Activated CD4-positive, alpha-beta T cell treated with anti-CD3 and anti-CD28 coated beads, Interleukin-2, amount 10 ng/mL, durations not matched to agents 24 days and 14 days (primary cell): ENCODE data around the gene UBE4A. TPM values are rescaled to one million over a fixed set of nuclear protein-coding genes. Genes with fewer than 3 reads are reported as not detected.

Experiments
- DNase-seq: peaks from one replicate; pipeline ENCODE4 v3.0.0; 2022
- H3K27ac Mint-ChIP-seq: one replicate; pipeline ENCODE4 v1.8.0; 2022; ENCODE audit warnings: mild to moderate bottlenecking, mixed read lengths
- H3K27me3 Mint-ChIP-seq: one replicate; pipeline ENCODE4 v1.8.0; 2022; ENCODE audit warnings: mixed read lengths
- H3K36me3 Mint-ChIP-seq: one replicate; pipeline ENCODE4 v1.8.0; 2022; ENCODE audit warnings: low read depth, mild to moderate bottlenecking, mixed read lengths
- H3K4me1 Mint-ChIP-seq: one replicate; pipeline ENCODE4 v1.8.0; 2021; ENCODE audit warnings: mixed read lengths
- H3K4me3 Mint-ChIP-seq: one replicate; pipeline ENCODE4 v1.8.0; 2022; ENCODE audit warnings: mild to moderate bottlenecking, moderate library complexity, mixed read lengths
- H3K9me3 Mint-ChIP-seq: one replicate; pipeline ENCODE4 v1.8.0; 2021; ENCODE audit warnings: mixed read lengths
- intact Hi-C: fragments of 100-400 bp; cut with micrococcal nuclease; formaldehyde crosslinking; loops from one replicate; pipeline ENCODE4 v1.15.1; 2023
- total RNA-seq: library from RNA; stranded (reverse); gene quantifications from 2 replicates; pipeline ENCODE4 v1.2.3, GENCODE V29; 2022

UBE4A gene
- total RNA-seq, 1 donor from 2014 or later = 46.3 TPM

DNA sequence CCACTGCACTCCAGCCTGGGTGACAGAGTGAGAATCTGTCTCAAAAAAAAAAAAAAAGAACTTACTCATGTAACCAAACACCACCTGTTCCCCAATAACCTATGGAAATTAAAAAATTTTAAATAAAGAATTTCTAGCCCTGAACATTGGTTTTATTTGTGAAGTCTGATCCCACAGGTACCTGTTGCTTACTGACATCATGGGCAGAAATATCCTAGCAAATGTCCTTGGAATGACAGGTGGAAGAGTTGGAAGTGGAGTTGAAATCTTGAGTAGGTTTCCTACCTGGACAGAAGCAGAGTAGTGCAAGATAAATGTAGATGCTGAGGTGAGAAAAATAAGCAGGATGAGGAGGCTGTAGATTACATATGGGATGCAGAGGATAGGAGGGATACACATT, 34.1 kb upstream of the UBE4A start:
- intact Hi-C loops = no loop called here
- H3K27ac Mint-ChIP-seq = no peak overlapping the region
- H3K4me3 Mint-ChIP-seq = no peak overlapping the region
- no peaks in the 10 kb centered on the region for H3K9me3 Mint-ChIP-seq
- no peak for DNase-seq
- H3K36me3 Mint-ChIP-seq = peaks cover 19% of the 10 kb centered on the region
- no peaks in the 10 kb centered on the region for H3K27me3 Mint-ChIP-seq
- peaks cover 14% of the 10 kb centered on the region for H3K4me1 Mint-ChIP-seq

DNA sequence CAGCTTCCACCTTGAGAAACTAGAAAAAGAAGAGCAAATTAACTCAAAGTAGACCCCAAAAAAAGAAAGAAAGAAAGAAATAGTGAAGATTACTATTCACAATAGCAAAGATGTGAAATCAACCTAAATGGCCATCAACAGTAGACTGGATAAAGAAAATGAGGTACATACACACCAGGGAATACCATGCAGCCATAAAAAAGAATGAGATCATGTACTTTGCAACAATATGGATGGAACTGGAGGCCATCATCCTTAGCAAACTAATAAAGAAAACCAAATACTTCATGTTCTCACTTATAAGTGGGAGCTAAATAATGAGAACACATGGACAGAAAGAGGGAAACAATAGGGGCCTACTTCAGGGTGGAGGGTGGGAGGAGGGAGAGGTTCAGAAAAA, 30.7 kb upstream of the UBE4A start:
- peaks cover 6% of the 10 kb centered on the region for H3K4me1 Mint-ChIP-seq
- no peaks in the 10 kb centered on the region for H3K9me3 Mint-ChIP-seq
- no peak overlapping the region for H3K27ac Mint-ChIP-seq
- no peak for DNase-seq
- H3K27me3 Mint-ChIP-seq = no peaks in the 10 kb centered on the region
- no peak overlapping the region for H3K4me3 Mint-ChIP-seq
- intact Hi-C loops = no loop called here
- H3K36me3 Mint-ChIP-seq = peaks cover 9% of the 10 kb centered on the region

DNA sequence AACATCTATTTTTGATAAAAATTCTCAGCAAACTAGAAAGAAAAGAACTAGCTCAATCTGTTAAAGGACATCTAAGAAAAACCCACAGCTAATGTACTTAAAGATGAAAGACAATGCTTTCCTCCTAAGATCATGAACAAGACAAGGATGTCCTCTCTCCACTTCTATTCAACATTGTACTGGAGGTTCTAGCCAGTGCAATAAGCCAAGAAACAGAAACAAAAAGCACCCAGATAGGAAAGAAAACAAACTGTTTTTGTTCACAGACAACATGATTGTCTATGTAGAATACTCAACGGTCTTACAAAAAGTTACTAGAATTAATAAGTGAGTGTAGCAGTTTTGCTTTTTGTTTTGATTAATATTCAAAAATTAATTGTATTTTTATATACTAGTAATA, 24.7 kb upstream of the UBE4A start:
- intact Hi-C loops = no loop called here
- peaks cover 35% of the 10 kb centered on the region for H3K36me3 Mint-ChIP-seq
- H3K4me3 Mint-ChIP-seq = peak overlapping the region; percentile 62

DNA sequence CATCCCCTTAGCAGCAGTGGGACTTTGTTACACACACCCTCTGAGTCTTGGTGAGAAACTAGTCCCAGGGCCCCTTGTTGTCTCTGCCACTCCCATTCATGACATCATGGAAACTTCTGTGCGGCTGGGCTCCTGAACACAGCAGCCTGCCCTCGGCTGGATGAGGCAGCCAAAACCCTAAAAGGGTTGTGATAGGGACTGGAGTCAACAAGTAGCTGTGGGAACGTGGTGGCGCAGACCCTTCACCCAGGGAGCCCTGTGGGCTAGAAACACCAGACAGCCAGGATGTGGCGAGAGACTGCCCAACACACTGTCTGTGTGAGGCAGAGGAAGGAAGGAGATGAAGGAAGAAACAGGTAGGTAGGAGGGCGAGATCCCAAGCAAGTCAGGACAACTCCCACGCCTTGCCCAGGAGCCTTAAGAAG, 20.8 kb upstream of the UBE4A start:
- H3K4me3 Mint-ChIP-seq = peak overlapping the region; percentile 90
- no peaks in the 10 kb centered on the region for H3K9me3 Mint-ChIP-seq
- peak overlapping the region; percentile 100 for H3K27ac Mint-ChIP-seq
- peaks cover 65% of the 10 kb centered on the region for H3K4me1 Mint-ChIP-seq
- DNase-seq = peak; percentile 97
- peaks cover 56% of the 10 kb centered on the region for H3K36me3 Mint-ChIP-seq
- no peaks in the 10 kb centered on the region for H3K27me3 Mint-ChIP-seq
- intact Hi-C loops = loop anchor here (1.0 kb wide), 1 partner anchor 32 kb away; no protein-coding TSS in a partner anchor

More for the DNA sequence above, 24.7 kb upstream of the UBE4A start:
- no peaks in the 10 kb centered on the region for H3K27me3 Mint-ChIP-seq
- H3K4me1 Mint-ChIP-seq = peaks cover 37% of the 10 kb centered on the region
- DNase-seq = peak; percentile 64
- peak overlapping the region; percentile 78 for H3K27ac Mint-ChIP-seq
- no peaks in the 10 kb centered on the region for H3K9me3 Mint-ChIP-seq

DNA sequence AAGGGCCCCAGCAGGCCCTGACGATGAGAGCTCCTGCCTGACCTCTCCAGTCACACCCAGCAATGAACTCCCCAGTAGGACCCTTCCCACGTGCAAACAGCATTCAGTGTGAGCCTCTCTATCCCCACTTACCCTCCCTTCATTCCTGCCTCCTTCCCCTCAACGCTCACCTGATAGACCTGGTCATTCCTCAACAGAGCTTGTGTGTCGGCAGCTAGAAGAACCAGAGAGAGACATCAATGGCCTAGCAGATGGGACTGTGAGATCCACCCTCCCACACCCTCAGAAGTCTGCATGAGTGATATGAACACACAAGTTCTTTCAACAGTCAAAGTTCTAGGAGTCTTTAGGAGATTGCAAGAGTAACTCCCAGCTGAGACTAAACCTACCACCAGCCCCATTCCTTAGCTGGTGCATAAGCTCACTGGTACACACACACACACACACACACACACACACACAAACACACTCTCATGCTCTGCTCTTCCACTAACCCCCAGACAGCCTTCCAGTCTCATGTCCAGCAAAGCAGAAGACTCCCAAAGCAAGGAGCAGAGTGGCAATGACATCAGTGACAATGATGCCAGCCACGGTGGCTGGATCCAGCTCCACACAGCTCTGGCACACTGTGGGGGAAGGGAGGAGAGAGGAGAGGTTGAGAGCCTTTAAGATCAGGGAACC, 20.0 kb upstream of the UBE4A start:
- H3K27ac Mint-ChIP-seq = peak overlapping the region; percentile 100
- intact Hi-C loops = no loop called here
- H3K4me3 Mint-ChIP-seq = peak overlapping the region; percentile 90
- H3K27me3 Mint-ChIP-seq = no peaks in the 10 kb centered on the region
- H3K9me3 Mint-ChIP-seq = no peaks in the 10 kb centered on the region
- DNase-seq = peak; percentile 78
- peaks cover 68% of the 10 kb centered on the region for H3K4me1 Mint-ChIP-seq
- peaks cover 56% of the 10 kb centered on the region for H3K36me3 Mint-ChIP-seq

DNA sequence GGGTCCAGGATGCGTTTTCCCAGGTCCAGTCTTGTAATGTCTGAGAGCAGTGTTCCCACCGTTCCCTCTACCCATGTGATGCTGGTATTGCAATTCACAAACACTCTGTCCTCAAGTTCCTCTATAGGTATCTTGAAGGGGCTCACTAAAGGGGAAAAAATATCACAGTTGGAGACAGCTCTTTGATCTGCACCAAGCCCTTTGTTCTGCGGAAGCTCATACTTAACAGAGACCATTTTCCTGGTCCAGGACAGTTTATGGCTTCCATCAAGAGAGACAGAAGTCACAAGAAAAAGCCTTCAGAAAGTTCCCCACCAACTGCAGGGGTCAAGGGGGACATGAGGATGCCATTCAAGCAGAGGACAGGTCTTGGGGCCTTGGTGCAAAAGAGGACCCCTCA, 19.0 kb upstream of the UBE4A start:
- Mint-ChIP-seq H3K27me3 (no peaks in the 10 kb centered on the region), H3K4me3 (peak overlapping the region; percentile 90), H3K36me3 (peaks cover 54% of the 10 kb centered on the region), H3K27ac (peak overlapping the region; percentile 100), H3K4me1 (peaks cover 66% of the 10 kb centered on the region), H3K9me3 (no peaks in the 10 kb centered on the region)
- intact Hi-C loops = loop anchor here (2.0 to 10.0 kb wide), 4 partner anchors 94 to 526 kb away; partner anchors contain the start of gene KMT2A
- DNase-seq = peak; percentile 65

DNA sequence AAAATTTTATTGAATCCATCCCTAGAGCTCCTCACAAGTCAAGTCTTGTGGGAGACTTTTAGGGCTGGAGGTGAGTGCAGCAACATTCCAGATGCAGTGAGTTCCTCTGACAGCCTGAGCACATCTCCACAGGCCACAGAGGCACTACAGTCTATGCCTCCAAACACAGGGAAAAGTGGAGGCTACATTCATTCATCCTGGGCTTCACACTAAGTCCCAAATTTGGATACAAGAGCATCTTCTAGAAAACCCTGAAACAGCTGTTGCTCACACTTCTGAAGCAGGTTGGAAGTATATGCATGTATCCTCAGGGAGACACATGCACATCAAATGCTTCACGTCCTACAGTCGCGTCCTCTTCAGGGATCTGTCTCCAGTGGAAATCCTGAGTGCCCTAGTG, 18.1 kb upstream of the UBE4A start:
- H3K4me3 Mint-ChIP-seq = peak overlapping the region; percentile 90
- no peaks in the 10 kb centered on the region for H3K9me3 Mint-ChIP-seq
- H3K4me1 Mint-ChIP-seq = peaks cover 69% of the 10 kb centered on the region
- intact Hi-C loops = loop anchor here (2.0 to 10.0 kb wide), 4 partner anchors 94 to 526 kb away; partner anchors contain the start of gene KMT2A
- H3K27me3 Mint-ChIP-seq = no peaks in the 10 kb centered on the region
- peak; percentile 67 for DNase-seq
- H3K27ac Mint-ChIP-seq = peak overlapping the region; percentile 100
- peaks cover 58% of the 10 kb centered on the region for H3K36me3 Mint-ChIP-seq

DNA sequence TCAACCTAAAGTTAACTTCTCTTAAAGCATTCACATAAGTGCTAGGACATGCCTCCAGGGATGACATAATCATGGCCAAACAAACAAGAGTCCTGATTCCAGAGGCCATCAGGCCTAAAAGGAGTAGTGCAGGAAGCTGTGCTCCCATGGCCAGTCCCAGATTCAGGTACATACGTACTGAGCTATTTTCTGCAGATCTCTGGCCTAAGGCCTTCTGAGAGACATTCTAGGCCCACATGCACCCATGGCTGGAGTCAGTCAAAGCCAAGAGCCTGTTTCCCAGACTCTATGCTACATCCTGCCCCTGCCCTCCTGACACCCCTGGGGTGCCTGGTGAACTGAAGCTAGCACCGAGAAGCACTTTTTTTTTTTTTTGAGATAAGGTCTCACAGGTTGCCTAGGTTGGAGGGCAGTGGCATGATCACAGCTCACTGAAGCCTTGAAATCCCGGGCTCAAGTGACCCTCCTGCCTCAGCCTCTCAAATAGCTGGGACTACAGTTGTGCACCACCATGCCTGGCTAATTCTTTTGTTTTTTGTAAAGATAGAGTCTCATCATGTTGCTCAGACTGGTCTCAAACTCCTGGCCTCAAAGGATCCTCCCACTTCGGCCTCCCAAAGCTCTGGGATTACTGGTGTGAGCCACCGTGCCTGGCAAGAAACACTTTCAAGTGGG, 17.4 kb upstream of the UBE4A start:
- Mint-ChIP-seq H3K4me1 (peaks cover 70% of the 10 kb centered on the region), H3K27ac (peak overlapping the region; percentile 100), H3K9me3 (peaks cover 3% of the 10 kb centered on the region), H3K36me3 (peaks cover 55% of the 10 kb centered on the region), H3K27me3 (no peaks in the 10 kb centered on the region), H3K4me3 (peak overlapping the region; percentile 90)
- intact Hi-C loops = loop anchor here (1.0 to 10.0 kb wide), 7 partner anchors 36 to 527 kb away; partner anchors contain the start of gene KMT2A
- peak; percentile 77 for DNase-seq

DNA sequence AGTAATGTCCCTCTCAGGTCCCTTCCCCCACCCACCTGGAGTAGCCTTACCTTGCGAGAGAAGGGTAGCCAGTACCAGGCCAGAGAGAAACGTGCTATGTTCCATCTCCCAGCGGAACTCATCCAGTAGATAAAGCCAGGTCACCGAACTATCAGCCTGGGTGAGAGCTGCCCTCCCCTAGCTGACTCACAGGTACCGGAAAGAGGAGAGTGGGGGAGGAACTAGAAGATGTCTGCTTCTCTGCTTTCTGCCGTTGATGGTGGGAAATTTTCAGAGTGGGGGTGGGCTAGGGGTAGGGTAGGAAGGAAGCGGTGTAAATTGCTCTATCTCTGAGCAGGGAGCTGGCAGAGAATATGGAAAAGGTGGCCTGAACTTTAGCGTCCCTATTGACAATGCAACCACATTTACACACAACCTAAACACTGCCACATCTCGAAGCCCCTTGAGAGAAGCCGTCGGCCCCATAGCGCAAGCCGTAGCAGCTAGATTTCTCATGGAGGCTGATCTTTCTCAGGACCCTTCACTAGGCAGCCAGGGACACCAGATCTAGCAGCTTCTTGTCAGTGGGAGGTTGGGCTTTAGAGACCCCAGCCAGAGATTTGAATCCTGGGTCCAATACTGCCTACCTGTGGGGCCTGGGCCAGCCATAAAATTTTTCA, 16.8 kb upstream of the UBE4A start, which contains the start of gene CD3D:
CD3D (minus strand) TSS at position 203 of the 659 bp plus-strand sequence; CDS start at position 105, 98 bp downstream.
- peak within 1 kb of the TSS; percentile 90 for H3K4me3 Mint-ChIP-seq
- H3K27me3 Mint-ChIP-seq = no peaks in the 10 kb centered on the region
- peaks cover 3% of the 10 kb centered on the region for H3K9me3 Mint-ChIP-seq
- H3K27ac Mint-ChIP-seq = peak within 1 kb of the TSS; percentile 100
- DNase-seq = peak; percentile 89
- intact Hi-C loops = loop anchor here (1.0 to 10.0 kb wide), 6 partner anchors 36 to 528 kb away; partner anchors contain the start of gene KMT2A
- peaks cover 76% of the 10 kb centered on the region for H3K4me1 Mint-ChIP-seq
- peaks cover 56% of the 10 kb centered on the region for H3K36me3 Mint-ChIP-seq

DNA sequence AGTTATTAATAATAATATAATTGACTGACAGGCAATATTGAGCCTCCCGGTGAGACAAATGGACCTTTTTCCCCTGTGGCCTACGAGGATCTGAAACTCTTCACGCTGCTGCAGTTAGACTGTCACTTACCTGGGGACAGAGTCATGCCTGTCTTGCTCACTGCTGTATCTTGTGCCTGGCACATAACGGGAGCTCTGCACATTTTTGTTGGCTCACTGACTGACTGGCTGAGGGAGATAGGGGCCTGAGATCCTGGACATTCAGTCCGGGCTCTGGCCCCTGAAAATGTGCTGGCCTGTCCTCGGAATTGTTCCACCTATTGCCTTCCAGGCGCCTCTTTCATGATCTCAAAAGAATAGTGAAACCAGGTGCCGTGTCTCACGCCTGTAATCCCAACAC, 16.2 kb upstream of the UBE4A start:
- DNase-seq = peak; percentile 77
- H3K4me1 Mint-ChIP-seq = peaks cover 76% of the 10 kb centered on the region
- peak overlapping the region; percentile 90 for H3K4me3 Mint-ChIP-seq
- intact Hi-C loops = loop anchor here (2.0 to 10.0 kb wide), 5 partner anchors 94 to 528 kb away; partner anchors contain the start of gene KMT2A
- H3K9me3 Mint-ChIP-seq = peaks cover 3% of the 10 kb centered on the region
- peak overlapping the region; percentile 100 for H3K27ac Mint-ChIP-seq
- peaks cover 54% of the 10 kb centered on the region for H3K36me3 Mint-ChIP-seq
- no peaks in the 10 kb centered on the region for H3K27me3 Mint-ChIP-seq

DNA sequence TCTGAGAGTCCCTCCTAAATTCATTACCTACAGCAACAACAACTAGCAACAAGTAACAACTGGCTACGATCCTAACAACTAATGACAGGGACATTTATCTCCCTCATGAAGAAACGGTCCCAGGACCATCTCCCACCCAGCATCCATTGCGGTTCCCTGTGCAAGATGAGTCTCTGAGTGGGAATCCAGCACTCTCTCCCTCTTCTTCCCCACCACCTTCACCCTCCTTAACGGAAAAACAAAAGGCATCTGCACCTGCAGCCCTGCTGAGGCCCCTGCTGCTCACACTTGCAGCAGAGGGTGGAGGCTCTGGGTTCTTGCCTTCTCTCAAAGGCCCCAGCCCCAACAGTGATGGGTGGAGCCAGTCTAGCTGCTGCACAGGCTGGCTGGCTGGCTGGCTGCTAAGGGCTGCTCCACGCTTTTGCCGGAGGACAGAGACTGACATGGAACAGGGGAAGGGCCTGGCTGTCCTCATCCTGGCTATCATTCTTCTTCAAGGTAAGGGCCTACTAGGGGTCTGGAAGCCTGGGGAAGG, 15.4 kb upstream of the UBE4A start, which contains the start of gene CD3G:
CD3G (plus strand) TSS at position 364 of the 535 bp plus-strand sequence; CDS start at position 444, 80 bp downstream.
- DNase-seq = peak; percentile 92
- no peaks in the 10 kb centered on the region for H3K27me3 Mint-ChIP-seq
- H3K4me3 Mint-ChIP-seq = peak within 1 kb of the TSS; percentile 90
- intact Hi-C loops = loop anchor here (2.0 to 10.0 kb wide), 7 partner anchors 15 to 529 kb away; partner anchors contain the start of genes KMT2A and UBE4A
- peaks cover 3% of the 10 kb centered on the region for H3K9me3 Mint-ChIP-seq
- H3K36me3 Mint-ChIP-seq = peaks cover 53% of the 10 kb centered on the region
- H3K27ac Mint-ChIP-seq = peak within 1 kb of the TSS; percentile 100
- H3K4me1 Mint-ChIP-seq = peaks cover 73% of the 10 kb centered on the region

DNA sequence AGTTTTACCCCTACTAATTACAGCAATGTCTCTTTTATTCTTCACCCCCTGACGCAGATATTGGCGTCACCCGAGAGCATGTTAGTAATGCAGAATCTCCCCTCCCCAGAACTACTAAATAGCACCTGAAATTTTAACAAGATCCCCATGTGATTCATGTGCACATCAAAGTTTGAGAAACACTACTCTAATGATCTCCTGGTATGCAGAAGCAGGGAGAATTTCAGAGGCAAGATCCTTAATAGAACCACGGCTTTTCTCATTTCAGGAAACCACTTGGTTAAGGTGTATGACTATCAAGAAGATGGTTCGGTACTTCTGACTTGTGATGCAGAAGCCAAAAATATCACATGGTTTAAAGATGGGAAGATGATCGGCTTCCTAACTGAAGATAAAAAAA, 9.9 kb upstream of the UBE4A start:
- Mint-ChIP-seq H3K27me3 (no peaks in the 10 kb centered on the region), H3K9me3 (peaks cover 3% of the 10 kb centered on the region), H3K36me3 (peaks cover 57% of the 10 kb centered on the region), H3K4me1 (peaks cover 39% of the 10 kb centered on the region), H3K4me3 (no peak overlapping the region), H3K27ac (peak overlapping the region; percentile 59)
- intact Hi-C loops = loop anchor here (10.0 kb wide), 1 partner anchor 535 kb away; no protein-coding TSS in a partner anchor
- no peak for DNase-seq

DNA sequence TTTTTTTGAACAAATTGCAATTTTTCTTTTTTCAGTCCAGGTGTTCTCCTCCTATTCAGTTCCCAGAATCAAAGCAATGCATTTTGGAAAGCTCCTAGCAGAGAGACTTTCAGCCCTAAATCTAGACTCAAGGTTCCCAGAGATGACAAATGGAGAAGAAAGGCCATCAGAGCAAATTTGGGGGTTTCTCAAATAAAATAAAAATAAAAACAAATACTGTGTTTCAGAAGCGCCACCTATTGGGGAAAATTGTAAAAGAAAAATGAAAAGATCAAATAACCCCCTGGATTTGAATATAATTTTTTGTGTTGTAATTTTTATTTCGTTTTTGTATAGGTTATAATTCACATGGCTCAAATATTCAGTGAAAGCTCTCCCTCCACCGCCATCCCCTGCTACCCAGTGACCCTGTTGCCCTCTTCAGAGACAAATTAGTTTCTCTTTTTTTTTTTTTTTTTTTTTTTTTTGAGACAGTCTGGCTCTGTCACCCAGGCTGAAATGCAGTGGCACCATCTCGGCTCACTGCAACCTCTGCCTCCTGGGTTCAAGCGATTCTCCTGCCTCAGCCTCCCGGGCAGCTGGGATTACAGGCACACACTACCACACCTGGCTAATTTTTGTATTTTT, 6.2 kb upstream of the UBE4A start:
- DNase-seq = no peak
- no peak overlapping the region for H3K4me3 Mint-ChIP-seq
- H3K36me3 Mint-ChIP-seq = peaks cover 43% of the 10 kb centered on the region
- no peaks in the 10 kb centered on the region for H3K9me3 Mint-ChIP-seq
- H3K4me1 Mint-ChIP-seq = peaks cover 13% of the 10 kb centered on the region
- no peaks in the 10 kb centered on the region for H3K27me3 Mint-ChIP-seq
- intact Hi-C loops = loop anchor here (1.0 to 2.0 kb wide), 3 partner anchors 48 to 155 kb away; partner anchors contain the start of gene CD3E
- H3K27ac Mint-ChIP-seq = peak overlapping the region; percentile 29
